Activated T-helper 2 cell treated with anti-CD3 and anti-CD28 coated beads, Interferon-gamma antibody, Interleukin-2, Interleukin-4, amounts not matched to agents 10 μg/mL and 5 μg/mL and 100 μg/mL, durations not matched to agents 14 hours and 24 hours and 36 hours (primary cell): ENCODE data around the gene GRPEL2. TPM values are rescaled to one million over a fixed set of nuclear protein-coding genes. Genes with fewer than 3 reads are reported as not detected.

ENCODE experiments used
- DNase-seq: peaks from one replicate; pipeline ENCODE4 v3.0.0; 2021; ENCODE audit warnings: low spot score
- H3K27ac Mint-ChIP-seq: one replicate; pipeline ENCODE4 v1.8.0; 2021; ENCODE audit warnings: mixed read lengths
- H3K27me3 Mint-ChIP-seq: one replicate; pipeline ENCODE4 v1.8.0; 2021; ENCODE audit warnings: low read depth, mixed read lengths
- H3K36me3 Mint-ChIP-seq: one replicate; pipeline ENCODE4 v1.8.0; 2021; ENCODE audit warnings: low read depth, mixed read lengths
- H3K4me1 Mint-ChIP-seq: one replicate; pipeline ENCODE4 v1.8.0; 2021; ENCODE audit warnings: low read depth, mixed read lengths
- H3K4me3 Mint-ChIP-seq: one replicate; pipeline ENCODE4 v1.8.0; 2021; ENCODE audit warnings: low read depth, mild to moderate bottlenecking, moderate library complexity, mixed read lengths
- H3K9me3 Mint-ChIP-seq: one replicate; pipeline ENCODE4 v1.8.0; 2021; ENCODE audit warnings: mixed read lengths
- intact Hi-C: fragments of 100-400 bp; cut with micrococcal nuclease; formaldehyde crosslinking; loops from one replicate; pipeline ENCODE4 v1.15.1; 2023
- total RNA-seq: library from RNA; stranded (reverse); gene quantifications from 2 replicates; pipeline ENCODE4 v1.2.3, GENCODE V29; 2022

GRPEL2 gene
- total RNA-seq, 1 donor from 2014 or later: 22.5 TPM

- no peak overlapping the region for H3K4me3 Mint-ChIP-seq
- H3K4me1 Mint-ChIP-seq: no peaks in the 10 kb centered on the region
- intact Hi-C loops: no loop called here
- H3K27ac Mint-ChIP-seq: no peak overlapping the region
- no peaks in the 10 kb centered on the region for H3K36me3 Mint-ChIP-seq
- H3K9me3 Mint-ChIP-seq: no peaks in the 10 kb centered on the region
- no peaks in the 10 kb centered on the region for H3K27me3 Mint-ChIP-seq
- DNase-seq: no peak
These were observed 57.0 kb downstream of the GRPEL2 start for GRCh38 chr5:149402291-149402690.

Other genes with a start within 250 kb of the GRPEL2 start
- gene ABLIM3, start 204.0 kb upstream of the GRPEL2 start, total RNA-seq: not detected in 2 replicates
- not detected in 2 replicates for gene AFAP1L1, start 73.6 kb upstream of the GRPEL2 start, total RNA-seq
- gene PCYOX1L, start 12.5 kb downstream of the GRPEL2 start, total RNA-seq: 16.6 and 17.8 TPM in 2 replicates
- not detected in 2 replicates for gene IL17B, start 33.8 kb downstream of the GRPEL2 start, total RNA-seq
- 176 and 194 TPM in 2 replicates for gene CSNK1A1, start 205.9 kb downstream of the GRPEL2 start, total RNA-seq
- gene ARHGEF37, start 236.0 kb downstream of the GRPEL2 start, total RNA-seq: 1.1 and 1.6 TPM in 2 replicates